SK-N-SH (cell line): ENCODE measurements around the gene FOXL1. TPM values are rescaled to one million over a fixed set of nuclear protein-coding genes. Genes with fewer than 3 reads are reported as not detected.

Source experiments
- CTCF ChIA-PET: fragments of 300-600, 350-600 bp; formaldehyde crosslinking; extraction: SDS; loops from one replicate; lab custom pipeline; 2021; lab: Yijun Ruan, JAX
- POLR2A ChIA-PET: fragments of 350-600 bp; sonication (Branson Sonifier 250); formaldehyde crosslinking; extraction: SDS; loops from one replicate; lab custom pipeline; 2020; ENCODE audit warnings: antibody characterized with exemption, inconsistent platforms; lab: Yijun Ruan, JAX
- DNase-seq: peaks from one replicate; pipeline ENCODE4 v3.0.0; 2012
- H2AFZ ChIP-seq: fragments of 200-600 bp; sonication (generic); 2 replicates; pipeline ENCODE4 v1.8.1; 2016; ENCODE audit warnings: antibody characterized with exemption, mild to moderate bottlenecking, low read depth
- H3F3A ChIP-seq: fragments of 200-600 bp; sonication (generic); replicated peaks from 2 replicates; pipeline ENCODE3; 2016; ENCODE audit warnings: antibody characterized with exemption, mild to moderate bottlenecking; ENCODE audit not compliant: insufficient read depth
- H3K27ac ChIP-seq, 2 experiments: fragments of 200-500 bp in 1 of 2; fragments of 200-600 bp in 1 of 2; sonication (Bioruptor generic) in 1 of 2; sonication (generic), shearing (Covaris generic) in 1 of 2; 2 replicates each; pipeline versions ENCODE4 v1.5.1 to v1.6.1; 2014 to 2016; ENCODE audit warnings: low read depth in 2 of 2, inconsistent platforms in 1 of 2, low read length in 1 of 2, mild to moderate bottlenecking in 1 of 2, mixed read lengths in 1 of 2
- H3K27me3 ChIP-seq: fragments of 200-600 bp; sonication (generic), shearing (Covaris generic); 2 replicates; pipeline ENCODE4 v1.6.1; 2016; ENCODE audit warnings: mixed run types; ENCODE audit not compliant: insufficient read depth
- H3K36me3 ChIP-seq, 2 experiments: fragments of 200-500 bp in 1 of 2; fragments of 200-600 bp in 1 of 2; sonication (Bioruptor generic) in 1 of 2; sonication (generic) in 1 of 2; replicated peaks in 1 of 2; 2 replicates each; pipeline versions ENCODE3 to v1.5.1; 2014 to 2016; ENCODE audit warnings: low read length in 1 of 2, mild to moderate bottlenecking in 1 of 2; ENCODE audit not compliant: insufficient read depth in 2 of 2, control insufficient read depth in 1 of 2
- H3K4me1 ChIP-seq, 2 experiments: fragments of 200-500 bp in 1 of 2; fragments of 200-600 bp in 1 of 2; sonication (Bioruptor generic) in 1 of 2; sonication (generic), shearing (Covaris generic) in 1 of 2; 2 replicates each; pipeline versions ENCODE4 v1.5.1 to v1.6.1; 2014 to 2016; ENCODE audit warnings: low read depth in 1 of 2, low read length in 1 of 2, mixed run types in 1 of 2; ENCODE audit not compliant: insufficient read depth in 2 of 2, control insufficient read depth in 1 of 2
- H3K4me2 ChIP-seq: fragments of 200-600 bp; sonication (generic), shearing (Covaris generic); 2 replicates; pipeline ENCODE4 v1.6.1; 2017; ENCODE audit warnings: mixed run types
- H3K4me3 ChIP-seq, 2 experiments: fragments of 200-500 bp in 1 of 2; fragments of 200-600 bp in 1 of 2; sonication (Bioruptor generic) in 1 of 2; sonication (generic), shearing (Covaris generic) in 1 of 2; 2 replicates each; pipeline versions ENCODE4 v1.5.1 to v1.8.1; 2014 to 2016; ENCODE audit warnings: low read depth in 2 of 2, inconsistent platforms in 1 of 2, low read length in 1 of 2, mild to moderate bottlenecking in 1 of 2, mixed read lengths in 1 of 2, moderate library complexity in 1 of 2
- H3K79me2 ChIP-seq: fragments of 200-600 bp; sonication (generic); 2 replicates; pipeline ENCODE4 v1.8.1; 2017; ENCODE audit warnings: mild to moderate bottlenecking; ENCODE audit not compliant: insufficient read depth
- H3K9ac ChIP-seq: fragments of 200-600 bp; sonication (generic); 2 replicates; pipeline ENCODE4 v1.6.1; 2017; ENCODE audit warnings: mixed run types
- H3K9me2 ChIP-seq: fragments of 200-600 bp; sonication (generic); 2 replicates; pipeline ENCODE4 v1.6.1; 2017; ENCODE audit warnings: mixed run types
- H3K9me3 ChIP-seq: fragments of 200-600 bp; sonication (generic); 2 replicates; pipeline ENCODE4 v1.6.1; 2017; ENCODE audit warnings: mixed run types, mild to moderate bottlenecking, moderate library complexity
- H4K20me1 ChIP-seq: fragments of 200-600 bp; sonication (generic); 2 replicates; pipeline ENCODE4 v1.6.1; 2017; ENCODE audit warnings: mild to moderate bottlenecking, mixed run types; ENCODE audit not compliant: insufficient read depth
- ELF1 ChIP-seq: IDR thresholded peaks from 2 replicates; pipeline ENCODE4 v1.4.0; 2012
- FOSL2 ChIP-seq: IDR thresholded peaks from 2 replicates; pipeline ENCODE4 v1.4.0; 2012; ENCODE audit warnings: low read depth, mild to moderate bottlenecking, moderate library complexity, borderline replicate concordance
- GABPA ChIP-seq: IDR thresholded peaks from 2 replicates; pipeline ENCODE4 v1.4.0; 2012; ENCODE audit warnings: low read depth, mild to moderate bottlenecking
- MEF2A ChIP-seq: IDR thresholded peaks from 2 replicates; pipeline ENCODE4 v1.4.0; 2012; ENCODE audit warnings: low read depth, borderline replicate concordance
- NRF1 ChIP-seq: IDR thresholded peaks from 2 replicates; pipeline ENCODE4 v1.6.1; 2012; ENCODE audit warnings: low read depth, mild to moderate bottlenecking, low read length
- PBX3 ChIP-seq: IDR thresholded peaks from 2 replicates; pipeline ENCODE4; 2012
- POLR2AphosphoS5 ChIP-seq: IDR thresholded peaks from 2 replicates; pipeline ENCODE4 v1.6.1; 2012; ENCODE audit warnings: low read depth, low read length
- REST ChIP-seq: IDR thresholded peaks from 2 replicates; pipeline ENCODE4 v1.6.1; 2012; ENCODE audit warnings: mild to moderate bottlenecking, low read depth, low read length, moderate library complexity
- RXRA ChIP-seq: IDR thresholded peaks from 2 replicates; pipeline ENCODE4 v1.4.0; 2012; ENCODE audit warnings: low read depth, mild to moderate bottlenecking, borderline replicate concordance
- SMC3 ChIP-seq: IDR thresholded peaks from 2 replicates; pipeline ENCODE4 v1.6.1; 2012; ENCODE audit warnings: low read depth, low read length, improper control_type of control experiment
- TAF1 ChIP-seq: IDR thresholded peaks from 2 replicates; pipeline ENCODE4 v1.6.1; 2012; ENCODE audit warnings: low read depth, mild to moderate bottlenecking, low read length, moderate library complexity, borderline replicate concordance
- TEAD4 ChIP-seq: IDR thresholded peaks from 2 replicates; pipeline ENCODE4 v1.4.0; 2012; ENCODE audit warnings: mild to moderate bottlenecking, borderline replicate concordance; ENCODE audit not compliant: insufficient read depth
- USF1 ChIP-seq: IDR thresholded peaks from 2 replicates; pipeline ENCODE4 v1.4.0; 2012; ENCODE audit warnings: low read depth, borderline replicate concordance
- USF2 ChIP-seq: fragments of 150-350 bp; IDR thresholded peaks from 2 replicates; pipeline ENCODE4 v1.6.1; 2017; ENCODE audit warnings: antibody characterized with exemption, low read length, low read depth, borderline replicate concordance
- ZBTB33 ChIP-seq: IDR thresholded peaks from 2 replicates; pipeline ENCODE4 v1.4.0; 2012; ENCODE audit warnings: low read depth, borderline replicate concordance
- WGBS: methylation state at CpG from one replicate; pipeline ENCODE4 v1.1.6; 2017; ENCODE audit warnings: low lambda C conversion rate; 5-methylcytosine and 5-hydroxymethylcytosine counted together
- polyA plus RNA-seq, 3 experiments: library from polyadenylated mRNA; depleted of rRNA; stranded (reverse); fragments of >200 nt; gene quantifications; 2 replicates each; pipeline ENCODE4 v1.2.3, GENCODE V29; 2012

The FOXL1 gene
- polyA plus RNA-seq, 1 of the 3 experiments (the other 2 are of a cell fraction): 2.5 TPM

- no peaks in the 10 kb centered on the region for H3K9me3 ChIP-seq
- 50% methylated on average over 10 of the region's 10 CpGs for WGBS
- H3F3A ChIP-seq: peaks cover 25% of the 10 kb centered on the region
- ChIA-PET CTCF (no interaction called here), POLR2A (no interaction called here)
- no peaks in the 10 kb centered on the region for H4K20me1 ChIP-seq
- DNase-seq: no peak
- TF ChIP-seq USF1: no peak
- TF ChIP-seq ZBTB33: no peak
- TF ChIP-seq GABPA: no peak
- TF ChIP-seq TEAD4: no peak
- no peak for TF ChIP-seq REST
- no peak for TF ChIP-seq FOSL2
- TF ChIP-seq RXRA: no peak
- no peak for TF ChIP-seq NRF1
- no peak for TF ChIP-seq PBX3
- no peak for TF ChIP-seq POLR2AphosphoS5
- no peak for TF ChIP-seq SMC3
- no peak for TF ChIP-seq MEF2A
- no peak for TF ChIP-seq TAF1
- TF ChIP-seq USF2: no peak
- TF ChIP-seq ELF1: no peak
- H3K9ac ChIP-seq: peak overlapping the region; percentile 66
- peak overlapping the region; percentile 62 to 90; a peak in 3 of 4 replicates for H3K27ac ChIP-seq
- H2AFZ ChIP-seq: no peak overlapping the region
- no peaks in the 10 kb centered on the region for H3K36me3 ChIP-seq
- peak overlapping the region in 1 of 2 experiments; percentile 9; a peak in 2 of 4 replicates for H3K4me3 ChIP-seq
- no peaks in the 10 kb centered on the region for H3K79me2 ChIP-seq
- peak overlapping the region; percentile 50 for H3K4me2 ChIP-seq
- no peaks in the 10 kb centered on the region for H3K9me2 ChIP-seq
- H3K4me1 ChIP-seq: peaks cover 0 to 30% of the 10 kb centered on the region in 2 experiments; a peak in 3 of 4 replicates
- H3K27me3 ChIP-seq: no peaks in the 10 kb centered on the region
Measured at GRCh38 chr16:86609661-86610060, 31.3 kb downstream of the FOXL1 start.
